GM06990 (cell line): ENCODE results near the gene GPR15LG.

Experiments
- DNase-seq: peaks from one replicate; pipeline ENCODE4 v3.0.0-alpha.2; 2011; ENCODE audit not compliant: insufficient read length; ENCODE audit errors: extremely low read depth
- H3K27me3 ChIP-seq: replicated peaks from 2 replicates; pipeline ENCODE4 v1.6.0; 2011; ENCODE audit warnings: low read length; ENCODE audit not compliant: control insufficient read depth, insufficient read depth
- H3K36me3 ChIP-seq: 2 replicates; pipeline ENCODE4 v1.5.1; 2011; ENCODE audit warnings: low read length; ENCODE audit not compliant: control insufficient read depth, insufficient read depth
- H3K4me3 ChIP-seq: replicated peaks from 2 replicates; pipeline ENCODE4 v1.5.1; 2011; ENCODE audit warnings: low read depth, mild to moderate bottlenecking, control low read depth, low read length
- CTCF ChIP-seq: IDR thresholded peaks from 2 replicates; pipeline ENCODE4 v1.5.1; 2011; ENCODE audit warnings: low read length, control low read depth, mild to moderate bottlenecking, inconsistent platforms; ENCODE audit not compliant: insufficient read depth, poor library complexity, severe bottlenecking

GPR15LG gene

GRCh38 chr10:84225427-84226173 lies 52.0 kb downstream of the GPR15LG start, which contains the start of gene LRIT2:
Gene LRIT2, minus strand, starts transcription at chr10:84225544. Its CDS starts 24 bp downstream, at chr10:84225520.
- Histone ChIP-seq H3K27me3 (no peaks in the 10 kb centered on the region), H3K4me3 (no peak within 1 kb of the TSS), H3K36me3 (no peaks in the 10 kb centered on the region)
- no peak for DNase-seq
- no peak for TF ChIP-seq CTCF

- TF ChIP-seq CTCF, result no peak
- no peak overlapping the region for H3K4me3 ChIP-seq
- DNase-seq, result no peak
- H3K36me3 ChIP-seq, result no peaks in the 10 kb centered on the region
- no peaks in the 10 kb centered on the region for H3K27me3 ChIP-seq
These were observed 53.0 kb downstream of the GPR15LG start for GRCh38 chr10:84226616-84227015.

GRCh38 chr10:84227810-84228209 lies 54.2 kb downstream of the GPR15LG start:
- no peak for DNase-seq
- H3K4me3 ChIP-seq, result no peak overlapping the region
- TF ChIP-seq CTCF, result no peak
- no peaks in the 10 kb centered on the region for H3K36me3 ChIP-seq
- H3K27me3 ChIP-seq, result no peaks in the 10 kb centered on the region; the same call in 1 of the 2 replicates

- no peaks in the 10 kb centered on the region for H3K36me3 ChIP-seq
- DNase-seq, result no peak
- no peaks in the 10 kb centered on the region; the same call in 1 of the 2 replicates for H3K27me3 ChIP-seq
- H3K4me3 ChIP-seq, result no peak overlapping the region
- TF ChIP-seq CTCF, result no peak
These were observed 56.8 kb downstream of the GPR15LG start for GRCh38 chr10:84230359-84230758.

GRCh38 chr10:84232376-84232775 lies 58.8 kb downstream of the GPR15LG start:
- DNase-seq, result no peak

More at GRCh38 chr10:84232376-84232775, 58.8 kb downstream of the GPR15LG start:
- no peak overlapping the region for H3K4me3 ChIP-seq
- no peaks in the 10 kb centered on the region for H3K36me3 ChIP-seq
- no peaks in the 10 kb centered on the region; the same call in 1 of the 2 replicates for H3K27me3 ChIP-seq
- no peak for TF ChIP-seq CTCF
